Endodermal cell (in vitro differentiated cells): ENCODE results near the gene DDIT4L. TPM values are rescaled to one million over a fixed set of nuclear protein-coding genes. Genes with fewer than 3 reads are reported as not detected.

Source experiments
- DNase-seq: peaks from one replicate; pipeline ENCODE4 v3.0.0-alpha.2; 2017
- H3K27ac ChIP-seq: 2 replicates; pipeline ENCODE4 v1.5.1; 2013; ENCODE audit warnings: mild to moderate bottlenecking, low read depth, low read length, moderate library complexity
- H3K27me3 ChIP-seq: 2 replicates; pipeline ENCODE4 v1.6.1; 2013; ENCODE audit warnings: mild to moderate bottlenecking, low read length, moderate library complexity; ENCODE audit not compliant: insufficient read depth, control insufficient read depth, poor library complexity, severe bottlenecking
- H3K36me3 ChIP-seq: 2 replicates; pipeline ENCODE4 v1.7.0; 2013; ENCODE audit warnings: mild to moderate bottlenecking, low read length, moderate library complexity; ENCODE audit not compliant: control insufficient read depth, insufficient read depth
- H3K4me1 ChIP-seq: one replicate; pipeline ENCODE4 v1.7.0; 2013; ENCODE audit warnings: low read length; ENCODE audit not compliant: control insufficient read depth, insufficient read depth
- H3K4me3 ChIP-seq: 2 replicates; pipeline ENCODE4 v1.5.1; 2013; ENCODE audit warnings: mild to moderate bottlenecking, low read length, moderate library complexity
- H3K9ac ChIP-seq: 2 replicates; pipeline ENCODE4 v1.6.1; 2013; ENCODE audit warnings: mild to moderate bottlenecking, low read length, moderate library complexity; ENCODE audit not compliant: poor library complexity, severe bottlenecking; ENCODE audit errors: extremely low read depth
- H3K9me3 ChIP-seq: 2 replicates; pipeline ENCODE4 v1.6.1; 2013; ENCODE audit warnings: mild to moderate bottlenecking, low read length, moderate library complexity; ENCODE audit not compliant: control insufficient read depth
- H3K27ac Mint-ChIP-seq: 2 replicates; pipeline ENCODE4 v1.8.0; 2020; ENCODE audit warnings: mixed read lengths
- H3K27me3 Mint-ChIP-seq: 2 replicates; pipeline ENCODE4 v1.8.0; 2021; ENCODE audit warnings: mild to moderate bottlenecking, mixed read lengths; ENCODE audit not compliant: insufficient read depth
- H3K36me3 Mint-ChIP-seq: 2 replicates; pipeline ENCODE4 v1.8.0; 2020; ENCODE audit warnings: low read depth, mixed read lengths
- H3K4me1 Mint-ChIP-seq: 2 replicates; pipeline ENCODE4 v1.8.0; 2020; ENCODE audit warnings: mixed read lengths
- H3K4me3 Mint-ChIP-seq: 2 replicates; pipeline ENCODE4 v1.8.0; 2020; ENCODE audit warnings: mild to moderate bottlenecking, moderate library complexity, mixed read lengths
- H3K9me3 Mint-ChIP-seq: 2 replicates; pipeline ENCODE4 v1.8.0; 2020; ENCODE audit warnings: mild to moderate bottlenecking, mixed read lengths
- CTCF ChIP-seq: fragments of 200-600 bp; sonication (generic); conservative IDR thresholded peaks from 2 replicates; pipeline ENCODE4 v1.5.0; 2021; ENCODE audit warnings: antibody characterized with exemption, mild to moderate bottlenecking
- WGBS, 2 experiments: methylation state at CpG; one replicate each; pipeline versions ENCODE4 v1.1.5 to v1.1.7; 2013; ENCODE audit warnings: missing lambda C conversion rate in 2 of 2, mixed read lengths in 1 of 2; ENCODE audit not compliant: insufficient coverage in 1 of 2, insufficient read length in 1 of 2; 5-methylcytosine and 5-hydroxymethylcytosine counted together
- total RNA-seq, 2 donors: library from RNA; stranded (reverse); fragmentation: NEBNext Ultra II Directional in 1 of 2; extraction: Animal tissue kit (Norgen Biotek cat#: 25700) in 1 of 2; gene quantifications; 2 replicates in 1 of 2; 3 replicates in 1 of 2; pipeline ENCODE4 v1.2.1, GENCODE V29; 2021

Gene DDIT4L
- total RNA-seq, 2 donors from 2014 or later: 10.8 to 19.7 TPM

GRCh38 chr4:100175858-100176257, 14.4 kb downstream of the DDIT4L start:
- Histone ChIP-seq H3K27ac (no peak overlapping the region), H3K9ac (no peak overlapping the region), H3K4me3 (no peak overlapping the region), H3K27me3 (no peaks in the 10 kb centered on the region), H3K36me3 (no peaks in the 10 kb centered on the region), H3K9me3 (no peaks in the 10 kb centered on the region), H3K4me1 (no peaks in the 10 kb centered on the region)
- no peaks in the 10 kb centered on the region for H3K36me3 Mint-ChIP-seq
- no peak for DNase-seq
- no peaks in the 10 kb centered on the region for H3K4me1 Mint-ChIP-seq
- WGBS, 2 experiments: 89 to 100% methylated on average over 1 to 2 of the region's 2 CpGs
- no peaks in the 10 kb centered on the region for H3K9me3 Mint-ChIP-seq
- no peak overlapping the region for H3K27ac Mint-ChIP-seq
- H3K4me3 Mint-ChIP-seq: no peak overlapping the region
- H3K27me3 Mint-ChIP-seq: no peaks in the 10 kb centered on the region
- TF ChIP-seq CTCF: no peak

GRCh38 chr4:100174985-100175383, 15.3 kb downstream of the DDIT4L start:
- WGBS, 2 experiments: 85% methylated on average over 3 of the region's 3 CpGs; no CpG with 5 or more reads in 1 of the 2 experiments
- H3K4me3 Mint-ChIP-seq: no peak overlapping the region
- no peak overlapping the region for H3K27ac Mint-ChIP-seq
- TF ChIP-seq CTCF: peak; percentile 37
- DNase-seq: no peak
- no peaks in the 10 kb centered on the region for H3K27me3 Mint-ChIP-seq
- no peaks in the 10 kb centered on the region for H3K36me3 Mint-ChIP-seq
- Histone ChIP-seq H3K9me3 (no peaks in the 10 kb centered on the region), H3K4me1 (no peaks in the 10 kb centered on the region), H3K27me3 (no peaks in the 10 kb centered on the region), H3K9ac (no peak overlapping the region), H3K36me3 (no peaks in the 10 kb centered on the region), H3K4me3 (no peak overlapping the region), H3K27ac (no peak overlapping the region)
- H3K4me1 Mint-ChIP-seq: no peaks in the 10 kb centered on the region
- no peaks in the 10 kb centered on the region for H3K9me3 Mint-ChIP-seq

GRCh38 chr4:100170986-100171385, 19.3 kb downstream of the DDIT4L start:
- H3K36me3 Mint-ChIP-seq: no peaks in the 10 kb centered on the region
- no peak overlapping the region for H3K9ac ChIP-seq
- DNase-seq: no peak
- 86 to 90% methylated on average over 2 to 3 of the region's 3 CpGs for WGBS, 2 experiments
- H3K4me1 ChIP-seq: no peaks in the 10 kb centered on the region
- no peak overlapping the region for H3K4me3 Mint-ChIP-seq
- H3K9me3 Mint-ChIP-seq: no peaks in the 10 kb centered on the region
- TF ChIP-seq CTCF: no peak
- H3K4me3 ChIP-seq: no peak overlapping the region
- no peaks in the 10 kb centered on the region for H3K36me3 ChIP-seq
- H3K27ac ChIP-seq: no peak overlapping the region
- no peaks in the 10 kb centered on the region for H3K9me3 ChIP-seq
- no peak overlapping the region for H3K27ac Mint-ChIP-seq
- no peaks in the 10 kb centered on the region for H3K4me1 Mint-ChIP-seq
- no peaks in the 10 kb centered on the region for H3K27me3 ChIP-seq
- H3K27me3 Mint-ChIP-seq: no peaks in the 10 kb centered on the region
